HUDEP-2 (cell line): Measurements from ENCODE around the gene BMP7.

Source experiments
- DNase-seq, 76 experiments: peaks; one replicate each; lab custom pipeline; 2025; ENCODE audit not compliant: unreplicated experiment in 76 of 76; lab: John Stamatoyannopoulos, UW

BMP7 gene

DNA sequence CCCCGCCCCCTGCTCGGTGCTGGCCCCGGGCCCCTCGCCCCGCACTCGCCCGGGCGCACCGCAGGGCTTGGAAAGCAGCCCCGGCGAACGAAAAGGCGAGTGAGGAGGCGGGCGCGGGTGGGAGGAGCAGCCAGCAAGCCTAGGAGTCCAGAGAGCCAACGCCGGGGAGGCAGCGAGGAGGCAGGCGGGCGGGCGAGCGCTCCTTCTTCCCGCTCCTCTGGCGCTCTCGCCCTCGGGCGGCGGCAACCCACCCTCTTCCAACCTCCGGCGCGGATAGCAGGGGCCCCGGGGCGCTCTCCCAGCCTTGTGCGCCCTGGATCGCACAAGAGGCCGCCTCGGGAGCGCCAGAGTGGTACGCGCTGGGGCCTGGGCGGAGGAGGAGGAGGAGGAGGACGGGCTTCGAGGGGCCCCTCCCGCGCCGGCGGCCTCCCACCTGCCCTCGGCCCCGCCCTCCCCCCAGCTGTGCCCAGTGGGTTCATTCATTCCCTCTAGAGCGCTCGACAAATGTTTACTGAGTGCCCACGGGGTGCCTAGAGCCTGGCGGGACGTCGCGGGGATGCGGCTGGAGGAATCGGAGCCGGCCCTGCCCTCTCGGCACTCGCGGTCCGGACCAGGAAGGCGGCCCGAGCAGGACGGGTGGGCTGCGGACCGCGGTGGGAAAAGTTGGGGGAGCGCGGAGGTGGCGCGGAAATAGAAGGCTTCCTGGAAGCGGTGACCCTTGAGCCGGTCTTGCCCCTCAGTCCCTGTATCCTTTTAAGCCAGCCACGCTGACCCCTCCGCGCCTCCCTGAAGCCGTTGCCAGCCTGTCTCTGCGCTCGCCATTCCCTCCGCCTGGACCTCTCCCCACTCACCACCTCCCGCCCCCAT is at the start of gene BMP7:
TSS of gene BMP7 (minus strand) at position 351 of the 867 bp plus-strand sequence. CDS start 519 bp downstream, outside the sequence.
- DNase-seq: no peak

- DNase-seq: no peak
Observed at GRCh38 chr20:57315976-57316480, 49.6 kb upstream of the BMP7 start.

DNA sequence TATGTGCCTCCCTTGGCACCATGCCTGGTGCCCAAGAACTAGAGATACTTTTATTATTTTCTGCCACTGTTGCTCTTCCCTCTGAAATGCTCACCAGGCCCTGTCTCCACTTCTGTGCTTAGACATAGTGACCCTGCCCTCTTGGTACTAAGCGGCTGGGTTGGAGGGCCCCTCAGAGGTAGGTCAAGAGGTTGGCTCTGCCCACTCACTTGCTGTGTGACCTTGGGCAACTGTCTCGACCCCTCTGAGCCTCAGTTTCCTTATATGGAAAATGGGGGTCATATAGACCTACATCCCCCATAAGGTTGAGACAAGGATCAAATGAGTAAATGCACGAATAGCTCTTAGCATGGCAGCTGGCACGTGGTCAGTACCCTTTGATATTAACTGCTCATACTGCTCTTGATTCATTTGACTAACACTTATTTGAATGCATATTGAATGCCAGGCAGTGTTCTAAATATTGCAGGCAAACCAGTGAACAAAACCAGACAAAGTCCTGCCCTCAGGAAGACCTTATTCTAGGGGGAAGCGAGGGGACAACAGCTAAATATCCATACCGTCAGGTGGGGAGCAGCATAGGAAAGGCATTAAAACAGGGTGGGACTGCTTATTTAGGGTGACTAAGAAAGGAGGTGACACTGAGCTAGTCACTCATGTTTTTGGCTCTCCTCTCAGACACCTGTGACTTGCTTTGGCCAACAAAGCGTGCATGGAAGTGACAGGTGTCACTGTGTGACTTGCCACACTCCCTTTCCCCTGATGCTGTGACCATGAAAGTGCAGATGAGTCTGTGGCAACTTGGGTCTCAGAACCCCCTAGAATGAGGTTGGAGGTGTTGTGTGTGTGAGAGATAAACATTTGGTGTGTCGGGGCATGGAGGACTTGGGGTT is 48.9 kb upstream of the BMP7 start:
- DNase-seq: no peak

DNA sequence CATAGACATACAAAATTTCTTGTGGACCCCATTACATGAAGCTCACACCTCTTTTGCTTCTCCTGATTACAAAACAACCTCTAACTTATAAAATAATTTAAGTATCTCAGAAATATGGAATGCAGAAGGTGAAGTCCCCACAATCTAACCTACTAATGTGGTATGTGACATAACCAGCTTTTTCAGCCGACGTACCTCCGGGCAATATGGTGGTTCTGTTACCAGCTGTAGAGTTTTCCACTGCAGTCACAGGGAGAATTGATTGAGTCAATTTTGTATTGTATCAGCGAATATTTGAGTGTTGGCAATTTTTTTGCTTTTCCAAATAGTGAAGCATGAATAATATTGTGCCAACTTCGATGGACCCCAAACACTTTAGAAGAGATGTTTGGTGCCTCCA is 47.5 kb upstream of the BMP7 start:
- no peak for DNase-seq

DNA sequence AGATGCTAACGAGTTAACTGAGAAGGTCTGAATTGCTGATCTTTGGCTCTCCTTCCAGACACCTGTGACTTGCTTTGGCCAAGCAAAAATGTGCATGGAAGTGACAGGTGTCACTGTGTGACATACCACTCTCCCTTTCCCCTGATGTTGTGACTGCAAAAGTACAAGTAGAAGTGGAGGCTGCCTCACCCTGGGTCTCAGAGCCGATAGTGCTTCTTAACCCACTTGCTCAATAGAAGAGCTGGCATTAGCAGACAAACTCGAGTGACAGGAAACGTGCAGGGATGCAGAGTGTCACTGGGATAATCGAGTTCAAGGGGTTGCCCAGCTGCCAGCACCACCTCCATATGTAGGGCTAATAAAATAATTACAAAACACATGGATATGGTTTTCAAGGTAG is 46.8 kb upstream of the BMP7 start:
- no peak for DNase-seq

DNA sequence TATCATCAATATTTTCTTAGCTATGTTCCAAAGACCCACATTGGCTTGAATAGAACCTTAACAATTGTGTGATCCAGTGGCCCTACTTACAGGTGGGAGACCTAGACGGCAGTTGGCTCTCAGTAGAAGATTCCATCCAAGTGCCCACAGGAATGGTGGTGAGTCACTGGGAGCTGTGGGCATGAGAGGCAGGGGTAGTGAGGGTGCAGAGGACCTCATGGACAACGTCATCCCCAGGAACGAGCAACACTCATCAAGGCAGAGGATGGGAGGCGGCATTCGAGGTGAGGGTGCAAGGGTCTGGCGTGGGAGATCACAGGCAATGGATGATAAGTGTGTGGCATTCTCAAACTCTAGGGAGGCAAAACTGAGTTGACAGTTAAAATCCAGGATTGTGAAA is 45.7 kb upstream of the BMP7 start:
- DNase-seq: no peak

DNA sequence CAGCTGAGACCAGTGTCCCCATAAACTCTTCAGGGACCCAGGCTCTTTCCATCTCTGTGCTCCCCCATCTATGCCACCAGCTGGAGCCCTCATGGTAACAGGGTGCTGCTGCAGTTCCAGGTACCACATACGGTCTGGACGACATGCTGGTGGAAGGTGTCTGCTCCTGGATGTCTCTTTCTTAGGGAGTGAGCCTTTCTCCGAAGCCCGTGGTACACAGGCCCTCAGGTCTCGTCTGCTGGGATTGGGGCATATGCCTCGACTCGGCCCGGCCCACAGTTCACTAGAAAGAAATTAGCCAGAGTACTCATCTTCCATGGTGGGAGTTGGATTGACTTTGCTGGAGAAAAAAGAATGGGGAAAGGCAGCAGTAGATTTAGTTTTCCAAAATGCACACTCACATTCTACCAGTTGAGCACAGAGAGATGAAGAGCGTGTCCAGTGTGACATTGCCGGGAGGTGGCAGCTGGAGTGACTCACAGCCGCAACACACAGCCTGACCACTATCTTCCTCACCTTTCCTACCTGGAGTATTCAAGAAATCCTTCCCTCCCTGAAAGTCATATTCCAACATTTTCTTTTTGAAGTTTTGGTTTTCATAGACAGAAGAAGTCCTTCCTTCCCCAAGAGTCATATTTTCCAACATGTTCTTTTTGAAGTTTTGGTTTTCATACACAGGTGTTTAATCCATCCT is 44.5 kb upstream of the BMP7 start:
- no peak for DNase-seq

GRCh38 chr20:57309544-57310115 is 43.2 kb upstream of the BMP7 start:
- no peak for DNase-seq

DNA sequence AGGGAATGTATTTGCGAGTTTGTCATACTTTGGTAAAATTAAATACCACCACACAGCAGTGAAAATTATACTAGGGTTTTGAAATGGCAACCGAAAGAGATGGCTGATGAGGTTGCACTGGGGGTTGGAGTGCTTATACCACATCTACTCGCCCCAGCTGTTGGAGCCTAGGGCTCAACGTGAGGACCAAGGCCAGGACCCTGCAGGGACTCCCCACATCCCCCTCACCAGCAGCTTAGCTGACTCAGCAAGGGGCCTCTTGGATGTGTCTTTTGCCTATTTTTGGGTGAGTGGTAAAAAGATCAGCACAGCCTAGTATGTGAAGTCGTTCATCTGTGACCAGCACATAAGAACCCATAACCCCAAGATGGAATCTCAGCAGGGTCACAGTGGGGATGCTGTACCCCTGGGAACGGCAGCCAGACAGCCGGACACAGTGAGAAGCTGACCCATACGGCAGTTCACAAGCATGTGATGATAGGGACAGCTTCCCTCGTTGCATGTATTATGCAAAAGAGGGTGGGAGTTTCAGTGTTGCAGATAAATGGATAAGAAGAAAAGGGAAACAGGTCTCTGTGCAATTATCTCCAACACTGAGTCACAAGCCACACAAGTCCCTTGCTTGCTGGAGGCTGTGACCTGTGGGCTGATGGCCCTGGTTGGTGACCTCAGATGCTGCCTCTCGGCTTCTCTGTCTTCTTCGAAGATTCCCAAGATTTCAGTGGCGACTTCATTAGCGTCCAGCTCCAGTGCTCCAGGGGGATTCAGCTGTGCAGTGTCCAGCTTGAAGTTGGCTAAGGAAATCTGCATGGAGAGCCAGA is 42.2 kb upstream of the BMP7 start:
- DNase-seq: no peak

DNA sequence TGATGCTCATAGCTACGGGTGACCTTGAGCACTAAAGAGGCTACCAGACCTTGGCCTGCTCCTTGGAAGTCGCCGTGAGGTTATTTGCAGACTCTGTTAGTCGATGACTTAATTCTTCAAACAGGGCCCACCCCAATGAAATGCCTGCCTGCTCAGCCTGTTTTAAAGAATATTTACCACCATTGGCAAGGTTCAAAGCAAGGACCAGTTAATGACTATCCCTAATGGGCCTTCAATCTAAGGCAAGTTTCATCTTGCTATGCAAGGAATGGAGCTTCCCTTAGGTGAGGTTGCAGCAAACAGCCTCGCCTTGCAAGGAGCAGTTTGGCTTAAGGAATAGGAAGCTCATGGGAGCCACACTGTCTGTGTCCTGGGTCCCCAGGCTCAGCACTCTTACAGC is 40.3 kb upstream of the BMP7 start:
- no peak for DNase-seq

GRCh38 chr20:57301026-57301425 is 34.6 kb upstream of the BMP7 start:
- no peak for DNase-seq

DNA sequence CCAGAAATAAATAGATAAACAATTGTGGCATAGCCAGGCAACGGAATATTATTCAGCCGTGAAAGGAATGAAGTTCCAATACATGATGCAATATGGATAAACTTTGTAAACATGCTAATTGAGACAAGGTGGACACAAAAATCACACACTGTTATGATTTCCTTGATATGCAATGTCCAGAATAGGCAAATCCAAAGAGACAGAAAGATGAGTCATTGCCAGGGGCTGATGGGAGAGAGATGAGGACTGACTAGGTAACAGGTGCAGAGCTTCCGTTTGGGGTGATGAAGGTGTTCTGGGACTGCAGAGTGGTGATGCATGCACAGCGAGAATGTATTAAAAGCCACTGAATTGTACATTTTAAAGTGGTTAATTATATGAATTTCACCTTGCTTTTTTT is 32.0 kb upstream of the BMP7 start:
- no peak for DNase-seq

DNA sequence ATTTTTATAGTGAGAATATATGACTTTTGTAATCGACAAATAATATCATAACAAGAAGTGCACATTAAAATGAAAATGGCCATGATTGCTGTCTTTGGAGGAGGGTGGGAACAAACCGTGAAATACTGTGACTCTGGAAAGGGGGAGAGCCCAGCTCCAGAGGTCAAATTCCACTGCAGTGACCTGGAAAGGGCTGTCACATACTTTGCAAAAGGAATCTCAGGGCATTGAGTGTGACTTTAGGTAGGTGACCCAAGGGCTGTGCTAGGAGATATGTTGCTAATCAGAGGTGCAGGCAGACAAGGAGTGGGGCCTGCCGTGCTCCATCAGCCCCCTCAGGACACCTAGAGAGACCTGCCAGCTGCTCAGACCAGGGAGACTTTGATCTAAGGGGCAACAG is 28.1 kb upstream of the BMP7 start:
- DNase-seq: no peak

GRCh38 chr20:57293995-57294394 is 27.6 kb upstream of the BMP7 start:
- no peak for DNase-seq

GRCh38 chr20:57292611-57293010 is 26.2 kb upstream of the BMP7 start:
- DNase-seq: no peak

GRCh38 chr20:57291694-57292093 is 25.3 kb upstream of the BMP7 start:
- DNase-seq: no peak

DNA sequence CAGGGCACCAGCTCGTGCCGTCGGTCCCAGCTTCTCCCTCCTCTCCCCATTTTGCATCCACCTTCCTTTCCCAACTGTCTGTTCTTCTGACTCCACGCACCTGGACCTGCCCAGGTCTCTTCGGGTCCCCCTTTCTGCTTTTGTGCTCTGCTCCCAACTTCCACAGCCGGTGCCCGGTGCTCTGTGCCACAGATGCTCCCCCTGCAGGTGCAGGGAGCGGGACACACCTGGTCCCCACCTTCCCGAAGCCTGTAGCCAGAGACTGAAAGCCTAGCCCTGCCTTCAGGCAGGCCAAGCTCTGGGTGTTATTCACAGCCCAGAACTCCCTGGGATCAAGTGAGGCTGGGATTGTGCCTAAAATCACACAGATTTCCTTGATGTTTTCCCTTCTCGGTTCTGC is 24.6 kb upstream of the BMP7 start:
- DNase-seq: no peak

- no peak for DNase-seq
Observed at GRCh38 chr20:57290178-57290484, 23.7 kb upstream of the BMP7 start.

DNA sequence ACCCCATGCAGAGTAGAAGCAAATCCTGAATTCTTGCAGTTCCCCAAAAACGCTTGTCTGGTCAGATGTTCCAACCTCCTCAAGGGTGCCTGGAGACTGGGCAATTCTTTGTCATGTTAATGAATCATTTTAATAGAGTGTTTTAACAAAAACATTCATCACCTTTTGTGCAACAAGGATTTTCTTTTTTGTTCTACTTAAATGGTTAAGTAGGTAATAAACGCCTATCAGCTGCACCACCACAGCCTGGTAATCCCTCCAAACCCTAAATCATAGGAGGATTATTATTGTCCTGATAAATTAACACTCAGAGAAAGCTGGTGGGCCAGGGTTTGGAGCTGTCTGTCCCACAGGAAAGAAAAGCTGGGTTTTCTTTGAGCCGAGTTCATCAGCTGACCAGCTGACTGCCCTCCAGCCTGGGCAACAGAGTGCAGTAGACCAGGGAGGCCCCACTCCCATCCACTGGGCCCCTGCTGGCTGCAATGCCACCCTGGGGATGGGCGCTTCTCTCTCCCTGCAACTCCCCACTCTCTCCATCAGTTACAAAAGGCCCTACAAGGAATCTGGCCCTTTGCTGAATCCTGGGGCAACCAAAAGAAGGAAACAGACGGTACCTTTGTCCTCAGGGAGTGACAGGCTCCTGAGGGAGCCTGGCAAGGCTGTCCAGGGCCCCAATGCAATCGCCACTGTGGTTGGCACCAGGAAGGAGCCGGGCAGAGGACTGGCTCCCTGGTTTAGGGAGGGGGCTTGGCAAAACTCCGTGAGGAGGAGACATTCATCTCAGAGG is 23.1 kb upstream of the BMP7 start:
- DNase-seq: no peak
